H1 (cell line): ENCODE measurements around the gene SLFN13. TPM values are rescaled to one million over a fixed set of nuclear protein-coding genes. Genes with fewer than 3 reads are reported as not detected.

Experiments used
- CTCF ChIA-PET: fragments of 300-600 bp; sonication (Branson Sonifier 250); formaldehyde crosslinking; loops from one replicate; lab custom pipeline; 2021; ENCODE audit not compliant: partially characterized antibody; lab: Charles Lee
- POLR2A ChIA-PET: fragments of 300-600 bp; sonication (Branson Sonifier 250); formaldehyde crosslinking; loops from one replicate; lab custom pipeline; 2021; ENCODE audit warnings: inconsistent platforms; ENCODE audit not compliant: partially characterized antibody; lab: Charles Lee
- DNase-seq, 2 experiments: peaks; one replicate each; pipeline versions ENCODE4 v3.0.0 to v3.0.0-alpha.2; 2010 to 2022; ENCODE audit warnings: low spot score in 2 of 2, low read depth in 1 of 2, mixed read lengths in 1 of 2
- FAIRE-seq: peaks from 2 replicates; lab custom pipeline; 2011; peaks lifted over from hg19 to GRCh38; lab: Jason Lieb, UNC
- H2AFZ ChIP-seq: 2 replicates; pipeline ENCODE4 v1.8.1; 2012; ENCODE audit warnings: low read length, inconsistent platforms
- H2AK5ac ChIP-seq: 2 replicates; pipeline ENCODE4 v1.6.1; 2013; ENCODE audit warnings: low read depth, low read length
- H2BK120ac ChIP-seq: replicated peaks from 2 replicates; pipeline ENCODE3; 2013; ENCODE audit warnings: low read depth, low read length, inconsistent platforms
- H2BK12ac ChIP-seq: 2 replicates; pipeline ENCODE4 v1.6.1; 2013; ENCODE audit warnings: low read depth, low read length
- H2BK15ac ChIP-seq: 2 replicates; pipeline ENCODE4 v1.6.1; 2013; ENCODE audit warnings: low read length
- H2BK20ac ChIP-seq: 2 replicates; pipeline ENCODE4 v1.6.1; 2013; ENCODE audit warnings: low read length
- H2BK5ac ChIP-seq: 2 replicates; pipeline ENCODE4 v1.6.1; 2013; ENCODE audit warnings: low read depth, low read length
- H3K14ac ChIP-seq: 2 replicates; pipeline ENCODE4 v1.6.1; 2013; ENCODE audit warnings: inconsistent platforms; ENCODE audit not compliant: insufficient read length
- H3K18ac ChIP-seq: 2 replicates; pipeline ENCODE4 v1.6.1; 2013; ENCODE audit warnings: low read length; ENCODE audit errors: extremely low read depth
- H3K23ac ChIP-seq: 2 replicates; pipeline ENCODE4 v1.6.1; 2013; ENCODE audit warnings: inconsistent platforms; ENCODE audit not compliant: insufficient read length
- H3K23me2 ChIP-seq: 2 replicates; pipeline ENCODE4 v1.6.1; 2013; ENCODE audit warnings: low read depth, low read length
- H3K27ac ChIP-seq: 2 replicates; pipeline ENCODE4 v1.6.1; 2011; ENCODE audit warnings: low read depth, low read length, inconsistent platforms
- H3K27me3 ChIP-seq, 4 experiments: replicated peaks in 1 of 4; 1 replicate in 1 of 4; 2 replicates in 3 of 4; pipeline versions ENCODE4 v1.6.1 to v1.8.1; 2011 to 2013; ENCODE audit warnings: low read length in 3 of 4, mild to moderate bottlenecking in 3 of 4, inconsistent platforms in 2 of 4, mixed read lengths in 2 of 4, moderate library complexity in 1 of 4; ENCODE audit not compliant: control insufficient read depth in 3 of 4, insufficient read depth in 3 of 4; ENCODE audit errors: extremely low read depth in 1 of 4
- H3K36me3 ChIP-seq, 4 experiments: 2 replicates each; pipeline versions ENCODE4 v1.6.1 to v1.8.1; 2011 to 2013; ENCODE audit warnings: mild to moderate bottlenecking in 4 of 4, low read length in 3 of 4, moderate library complexity in 2 of 4, control low read depth in 1 of 4, inconsistent platforms in 1 of 4; ENCODE audit not compliant: insufficient read depth in 4 of 4, control insufficient read depth in 2 of 4
- H3K4ac ChIP-seq: replicated peaks from 2 replicates; pipeline ENCODE3; 2013; ENCODE audit warnings: low read length, low read depth, mixed read lengths, inconsistent platforms; ENCODE audit not compliant: insufficient read length
- H3K4me1 ChIP-seq, 4 experiments: replicated peaks in 1 of 4; 1 replicate in 1 of 4; 2 replicates in 3 of 4; pipeline versions ENCODE4 v1.6.1 to v1.8.1; 2011 to 2013; ENCODE audit warnings: low read length in 3 of 4, inconsistent platforms in 2 of 4, mixed read lengths in 1 of 4; ENCODE audit not compliant: insufficient read depth in 4 of 4, control insufficient read depth in 3 of 4
- H3K4me2 ChIP-seq, 2 experiments: 2 replicates each; pipeline versions ENCODE4 v1.6.1 to v1.8.1; 2011 to 2013; ENCODE audit warnings: low read depth in 2 of 2, low read length in 2 of 2, control low read depth in 1 of 2, inconsistent platforms in 1 of 2, mild to moderate bottlenecking in 1 of 2; ENCODE audit not compliant: insufficient read depth in 1 of 2
- H3K4me3 ChIP-seq, 4 experiments: fragments of 200-600, 300-600 bp in 1 of 4; sonication (generic), shearing (Covaris generic), sonication (Bioruptor Twin) in 1 of 4; 2 replicates each; pipeline versions ENCODE4 v1.5.1 to v1.8.1; 2011 to 2016; ENCODE audit warnings: low read length in 4 of 4, low read depth in 3 of 4, control low read depth in 2 of 4, inconsistent platforms in 2 of 4, mild to moderate bottlenecking in 2 of 4, mixed read lengths in 1 of 4, moderate library complexity in 1 of 4; ENCODE audit not compliant: insufficient read depth in 2 of 4; ENCODE audit errors: extremely low read depth in 1 of 4
- H3K56ac ChIP-seq: replicated peaks from 2 replicates; pipeline ENCODE3; 2013; ENCODE audit warnings: low read depth, mild to moderate bottlenecking, mixed read lengths, low read length, inconsistent platforms; ENCODE audit not compliant: insufficient read length
- H3K79me1 ChIP-seq: 2 replicates; pipeline ENCODE4 v1.6.1; 2013; ENCODE audit warnings: low read depth, low read length, control low read depth
- H3K79me2 ChIP-seq, 2 experiments: 2 replicates each; pipeline versions ENCODE4 v1.6.1 to v1.8.1; 2012 to 2013; ENCODE audit warnings: low read length in 2 of 2, mild to moderate bottlenecking in 2 of 2, inconsistent platforms in 1 of 2; ENCODE audit not compliant: insufficient read depth in 2 of 2, control insufficient read depth in 1 of 2
- H3K9ac ChIP-seq, 4 experiments: replicated peaks in 1 of 4; 1 replicate in 1 of 4; 2 replicates in 3 of 4; pipeline versions ENCODE4 v1.6.1 to v1.8.1; 2011 to 2013; ENCODE audit warnings: low read depth in 3 of 4, low read length in 3 of 4, control low read depth in 2 of 4, mild to moderate bottlenecking in 2 of 4, moderate library complexity in 2 of 4, inconsistent platforms in 1 of 4; ENCODE audit errors: extremely low read depth in 1 of 4
- H3K9me3 ChIP-seq, 2 experiments: 2 replicates each; pipeline versions ENCODE4 v1.6.1 to v1.8.1; 2012 to 2013; ENCODE audit warnings: mild to moderate bottlenecking in 2 of 2, moderate library complexity in 2 of 2, control low read depth in 1 of 2, inconsistent platforms in 1 of 2, low read depth in 1 of 2, low read length in 1 of 2, mixed read lengths in 1 of 2; ENCODE audit not compliant: insufficient read depth in 2 of 2
- H4K20me1 ChIP-seq, 2 experiments: replicated peaks in 1 of 2; 2 replicates each; pipeline versions ENCODE3 to v1.8.1; 2011 to 2013; ENCODE audit warnings: inconsistent platforms in 2 of 2, low read length in 2 of 2, mild to moderate bottlenecking in 1 of 2; ENCODE audit not compliant: insufficient read depth in 2 of 2, control insufficient read depth in 1 of 2
- H4K5ac ChIP-seq: 2 replicates; pipeline ENCODE4 v1.6.1; 2013; ENCODE audit warnings: low read length, low read depth, mixed read lengths, inconsistent platforms; ENCODE audit not compliant: insufficient read length
- H4K8ac ChIP-seq: 2 replicates; pipeline ENCODE4 v1.8.0; 2013; ENCODE audit warnings: mild to moderate bottlenecking, moderate library complexity, low read length, inconsistent platforms; ENCODE audit not compliant: insufficient read depth; ENCODE audit errors: extremely low read depth
- H4K91ac ChIP-seq: replicated peaks from 2 replicates; pipeline ENCODE3; 2013; ENCODE audit warnings: low read length, mixed read lengths, inconsistent platforms; ENCODE audit not compliant: insufficient read length
- CEBPB ChIP-seq: IDR thresholded peaks from 2 replicates; pipeline ENCODE4 v1.6.1; 2012; ENCODE audit warnings: low read depth, low read length
- GTF2F1 ChIP-seq: IDR thresholded peaks from 2 replicates; pipeline ENCODE4 v1.6.1; 2012; ENCODE audit warnings: low read depth, low read length, improper control_type of control experiment, borderline replicate concordance
- WGBS, 2 experiments: shearing (Covaris generic) in 1 of 2; methylation state at CpG; one replicate each; pipeline versions ENCODE4 v1.1.6 to v1.1.7; 2013 to 2015; ENCODE audit warnings: low lambda C conversion rate in 2 of 2, mixed read lengths in 2 of 2, inconsistent platforms in 1 of 2, low coverage in 1 of 2, missing lambda C conversion rate in 1 of 2; ENCODE audit not compliant: insufficient replicate concordance in 2 of 2, insufficient coverage in 1 of 2, insufficient read length in 1 of 2; ENCODE audit errors: extremely low coverage in 1 of 2, missing lambda C conversion rate in 1 of 2; 5-methylcytosine and 5-hydroxymethylcytosine counted together
- polyA plus RNA-seq, 7 experiments: library from polyadenylated mRNA; depleted of rRNA in 3 of 7; stranded (reverse) in 5 of 7; unstranded in 2 of 7; fragments of >200 nt in 5 of 7; fragments of 200-250 nt in 2 of 7; gene quantifications; 1 replicate in 5 of 7; 2 replicates in 1 of 7; 4 replicates in 1 of 7; pipeline versions ENCODE4 v1.2.1 to v1.2.3, GENCODE V29; 2011 to 2013; ENCODE audit warnings: missing spikeins in 2 of 7, mixed read lengths in 2 of 7
- total RNA-seq: library from RNA; stranded (reverse); fragmentation: NEBNext Ultra II Directional; extraction: Animal tissue kit (Norgen Biotek cat#: 25700); gene quantifications from 2 replicates; pipeline ENCODE4 v1.2.1, GENCODE V29; 2021

SLFN13 gene
- total and polyA plus RNA-seq, 2 of the 8 experiments (the other 6 are each of a cell fraction or from before 2014, with no cell fraction given), result 15.7 to 27.5 TPM

- no peaks in the 10 kb centered on the region for H3K79me2 ChIP-seq
- peaks cover 8 to 67% (median 39%) of the 10 kb centered on the region in 4 experiments for H3K27me3 ChIP-seq
- CTCF ChIA-PET, result no interaction called here
- 83% methylated on average over 1 of the region's 1 CpG; no CpG with 5 or more reads in 1 of the 2 experiments for WGBS, 2 experiments
- H3K4ac ChIP-seq, result no peak overlapping the region
- no peak overlapping the region for H3K9ac ChIP-seq
- peaks cover 0 to 4% (median 0%) of the 10 kb centered on the region in 4 experiments; a peak in 3 of 7 replicates for H3K4me1 ChIP-seq
- H2BK5ac ChIP-seq, result no peak overlapping the region
- H4K5ac ChIP-seq, result no peak overlapping the region
- no peak overlapping the region for H2BK12ac ChIP-seq
- peaks cover 0 to 2% of the 10 kb centered on the region in 2 experiments for H4K20me1 ChIP-seq
- H3K18ac ChIP-seq, result no peak overlapping the region
- FAIRE-seq (no peak), DNase-seq (no peak)
- no peak overlapping the region for H2BK15ac ChIP-seq
- H3K79me1 ChIP-seq, result no peaks in the 10 kb centered on the region
- no peak overlapping the region for H3K23ac ChIP-seq
- H2AK5ac ChIP-seq, result no peak overlapping the region
- H3K9me3 ChIP-seq, result no peaks in the 10 kb centered on the region
- H3K36me3 ChIP-seq, result no peaks in the 10 kb centered on the region
- H2BK20ac ChIP-seq, result no peak overlapping the region
- H3K14ac ChIP-seq, result no peak overlapping the region
- no peak overlapping the region for H3K56ac ChIP-seq
- H3K4me2 ChIP-seq, result no peak overlapping the region
- H4K91ac ChIP-seq, result no peak overlapping the region
- H2BK120ac ChIP-seq, result no peak overlapping the region
- POLR2A ChIA-PET, result no interaction called here
- no peak overlapping the region for H3K4me3 ChIP-seq
- no peak overlapping the region for H3K27ac ChIP-seq
- peaks cover 4% of the 10 kb centered on the region; the same call in 1 of the 2 replicates for H3K23me2 ChIP-seq
- H2AFZ ChIP-seq, result no peak overlapping the region
- no peak overlapping the region for H4K8ac ChIP-seq
- TF ChIP-seq GTF2F1 (no peak), CEBPB (no peak)
Observed at GRCh38 chr17:35453171-35453570, 4.6 kb upstream of the SLFN13 start.
